NCI-H69 (cell line): ENCODE data around the gene CARS1.
A peak's percentile ranks its signal among the peaks of the same experiment; 100 is the strongest.

Source experiments
- DNase-seq: peaks from one replicate; lab custom pipeline; 2025; lab: John Stamatoyannopoulos, UW

The CARS1 gene

GRCh38 chr11:3008746-3009336 is 48.4 kb downstream of the CARS1 start:
- no peak for DNase-seq

GRCh38 chr11:3007404-3008010 is 49.7 kb downstream of the CARS1 start:
- DNase-seq, result no peak

- no peak for DNase-seq
These were observed 50.5 kb downstream of the CARS1 start for GRCh38 chr11:3006505-3007260.

- no peak for DNase-seq
These were observed 52.7 kb downstream of the CARS1 start for GRCh38 chr11:3004481-3004880.

GRCh38 chr11:3003396-3004231 is 53.6 kb downstream of the CARS1 start:
- no peak for DNase-seq

GRCh38 chr11:3002871-3003270 is 54.4 kb downstream of the CARS1 start:
- no peak for DNase-seq

- no peak for DNase-seq
These were observed 54.8 kb downstream of the CARS1 start for GRCh38 chr11:3002351-3002861.

- DNase-seq, result peak; percentile 87
These were observed 55.7 kb downstream of the CARS1 start for GRCh38 chr11:3001496-3001895.

GRCh38 chr11:3000032-3000961 is 56.9 kb downstream of the CARS1 start:
- DNase-seq, result peak; percentile 99

GRCh38 chr11:2999464-2999998 is 57.7 kb downstream of the CARS1 start:
- peak; percentile 68 for DNase-seq

- DNase-seq, result peak; percentile 98
These were observed 59.0 kb downstream of the CARS1 start for GRCh38 chr11:2998073-2998850.

- DNase-seq, result no peak
These were observed 59.8 kb downstream of the CARS1 start for GRCh38 chr11:2997406-2997805.

GRCh38 chr11:2996976-2997375 is 60.2 kb downstream of the CARS1 start:
- peak; percentile 92 for DNase-seq

- no peak for DNase-seq
These were observed 61.2 kb downstream of the CARS1 start for GRCh38 chr11:2995893-2996554.

- no peak for DNase-seq
These were observed 62.1 kb downstream of the CARS1 start for GRCh38 chr11:2995031-2995561.

- DNase-seq, result no peak
These were observed 62.9 kb downstream of the CARS1 start for GRCh38 chr11:2994336-2994730.

GRCh38 chr11:2992997-2993325 is 64.3 kb downstream of the CARS1 start:
- DNase-seq, result peak; percentile 54

- peak; percentile 99 for DNase-seq
These were observed 64.8 kb downstream of the CARS1 start, which contains the start of gene NAP1L4 for GRCh38 chr11:2992234-2992996. Gene NAP1L4, minus strand, starts transcription at chr11:2992329. Its CDS starts 13,109 bp downstream, at chr11:2979220.
